ELR (cell line): ENCODE results near the gene DROSHA.
"Not testable (repeated sequence)": the region's sequence is repeated elsewhere in the genome, so short reads cannot be mapped to it uniquely, and the experiment has no call there.

ENCODE experiments used
- DNase-seq: peaks from one replicate; pipeline ENCODE4 v3.0.0-alpha.2; 2015; ENCODE audit warnings: low read depth

The DROSHA gene, protein sequence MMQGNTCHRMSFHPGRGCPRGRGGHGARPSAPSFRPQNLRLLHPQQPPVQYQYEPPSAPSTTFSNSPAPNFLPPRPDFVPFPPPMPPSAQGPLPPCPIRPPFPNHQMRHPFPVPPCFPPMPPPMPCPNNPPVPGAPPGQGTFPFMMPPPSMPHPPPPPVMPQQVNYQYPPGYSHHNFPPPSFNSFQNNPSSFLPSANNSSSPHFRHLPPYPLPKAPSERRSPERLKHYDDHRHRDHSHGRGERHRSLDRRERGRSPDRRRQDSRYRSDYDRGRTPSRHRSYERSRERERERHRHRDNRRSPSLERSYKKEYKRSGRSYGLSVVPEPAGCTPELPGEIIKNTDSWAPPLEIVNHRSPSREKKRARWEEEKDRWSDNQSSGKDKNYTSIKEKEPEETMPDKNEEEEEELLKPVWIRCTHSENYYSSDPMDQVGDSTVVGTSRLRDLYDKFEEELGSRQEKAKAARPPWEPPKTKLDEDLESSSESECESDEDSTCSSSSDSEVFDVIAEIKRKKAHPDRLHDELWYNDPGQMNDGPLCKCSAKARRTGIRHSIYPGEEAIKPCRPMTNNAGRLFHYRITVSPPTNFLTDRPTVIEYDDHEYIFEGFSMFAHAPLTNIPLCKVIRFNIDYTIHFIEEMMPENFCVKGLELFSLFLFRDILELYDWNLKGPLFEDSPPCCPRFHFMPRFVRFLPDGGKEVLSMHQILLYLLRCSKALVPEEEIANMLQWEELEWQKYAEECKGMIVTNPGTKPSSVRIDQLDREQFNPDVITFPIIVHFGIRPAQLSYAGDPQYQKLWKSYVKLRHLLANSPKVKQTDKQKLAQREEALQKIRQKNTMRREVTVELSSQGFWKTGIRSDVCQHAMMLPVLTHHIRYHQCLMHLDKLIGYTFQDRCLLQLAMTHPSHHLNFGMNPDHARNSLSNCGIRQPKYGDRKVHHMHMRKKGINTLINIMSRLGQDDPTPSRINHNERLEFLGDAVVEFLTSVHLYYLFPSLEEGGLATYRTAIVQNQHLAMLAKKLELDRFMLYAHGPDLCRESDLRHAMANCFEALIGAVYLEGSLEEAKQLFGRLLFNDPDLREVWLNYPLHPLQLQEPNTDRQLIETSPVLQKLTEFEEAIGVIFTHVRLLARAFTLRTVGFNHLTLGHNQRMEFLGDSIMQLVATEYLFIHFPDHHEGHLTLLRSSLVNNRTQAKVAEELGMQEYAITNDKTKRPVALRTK (N-terminal part only)

DNA sequence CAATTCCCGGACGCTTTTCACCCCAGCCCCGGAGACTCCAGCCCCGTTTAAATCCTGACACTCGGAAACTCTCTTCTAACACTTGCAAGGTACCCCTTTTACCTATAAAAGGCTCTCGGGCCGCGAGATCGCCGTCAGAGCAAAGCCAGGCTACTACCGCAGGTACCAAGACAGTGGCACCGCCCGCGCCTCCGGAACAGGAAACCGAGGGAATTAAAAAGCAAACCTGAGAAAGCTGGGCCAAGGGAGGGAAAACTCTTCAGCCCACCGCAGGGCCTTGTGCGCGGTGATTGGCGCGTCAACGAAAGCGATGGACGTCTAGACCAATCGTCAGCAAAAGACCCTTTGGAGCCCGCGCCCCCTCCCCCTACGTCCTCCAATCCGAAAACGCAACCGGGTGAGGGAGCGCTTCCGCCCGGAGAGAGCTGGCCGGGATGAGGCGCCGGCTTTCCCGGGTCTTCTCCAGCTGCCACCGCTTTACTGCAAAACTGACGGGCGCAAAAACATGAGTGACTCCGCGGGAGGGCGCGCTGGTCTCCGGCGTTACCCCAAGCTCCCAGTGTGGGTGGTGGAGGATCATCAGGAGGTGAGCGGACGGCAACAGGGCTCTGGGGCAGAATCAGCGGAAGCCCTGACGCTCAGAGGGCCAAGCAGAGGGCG is at the start of gene DROSHA, which contains the start of gene C5orf22:
TSS of gene DROSHA (minus strand) at position 206 of the 660 bp plus-strand sequence. CDS start 3,034 bp downstream, outside the sequence.
TSS of gene C5orf22 (plus strand) at position 414 of the 660 bp plus-strand sequence. CDS start at position 506, 92 bp downstream.
- peak; percentile 98 for DNase-seq

DNA sequence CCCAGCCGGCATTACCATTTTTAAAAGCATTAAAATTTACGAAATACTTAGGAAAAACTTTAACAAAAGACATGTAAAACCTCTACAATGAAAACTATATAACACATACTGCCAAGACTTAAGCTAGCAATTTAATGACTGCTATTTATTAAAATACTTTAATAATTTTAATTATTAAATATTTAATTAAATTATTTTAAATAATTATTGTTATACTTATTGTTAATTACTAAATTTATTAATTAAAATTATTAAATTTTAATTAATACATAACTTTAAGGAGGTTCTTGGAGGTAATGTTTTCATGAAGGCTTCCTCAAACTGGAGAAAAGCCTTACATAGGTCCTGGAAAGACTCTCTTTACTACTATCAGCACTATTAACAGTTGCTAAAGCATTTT is 47.7 kb upstream of the DROSHA start:
- DNase-seq = no peak

DNA sequence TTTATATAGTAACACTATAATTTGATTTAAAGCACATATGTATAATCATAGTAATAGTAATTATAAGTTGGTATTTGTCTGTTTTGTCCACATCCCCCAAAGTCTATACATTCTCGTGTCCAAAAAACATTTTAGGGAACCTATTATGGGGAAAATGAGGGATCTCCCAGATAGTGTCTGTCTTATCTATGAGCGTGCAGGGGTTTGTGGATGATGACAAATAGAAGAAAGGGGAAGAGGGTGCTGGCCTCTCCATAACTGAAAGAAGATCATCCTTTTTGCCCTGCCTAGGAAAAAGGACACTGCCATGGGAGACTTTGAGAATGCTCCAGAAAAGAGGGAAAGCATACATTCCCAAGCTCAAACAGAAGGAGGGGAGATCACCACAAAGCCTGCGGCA is 45.5 kb upstream of the DROSHA start:
- no peak for DNase-seq

DNA sequence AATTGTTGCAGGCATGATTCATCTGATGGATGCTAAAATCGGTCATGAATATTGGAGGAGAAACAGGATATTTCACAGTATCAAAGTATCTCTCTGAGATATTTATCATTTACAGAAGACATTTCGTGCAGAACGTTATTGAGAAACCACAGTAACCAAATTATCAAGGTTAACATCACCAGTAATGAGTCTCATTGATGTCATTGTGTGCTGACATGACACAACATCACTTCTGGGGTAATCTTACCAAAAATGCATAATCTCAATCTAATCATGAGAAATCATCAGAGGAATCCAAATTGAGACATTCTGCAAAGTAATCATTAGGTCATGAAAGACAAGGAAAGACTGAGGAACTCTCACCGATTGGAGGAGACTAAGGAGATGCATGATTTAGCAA is 42.9 kb upstream of the DROSHA start:
- no peak for DNase-seq

DNA sequence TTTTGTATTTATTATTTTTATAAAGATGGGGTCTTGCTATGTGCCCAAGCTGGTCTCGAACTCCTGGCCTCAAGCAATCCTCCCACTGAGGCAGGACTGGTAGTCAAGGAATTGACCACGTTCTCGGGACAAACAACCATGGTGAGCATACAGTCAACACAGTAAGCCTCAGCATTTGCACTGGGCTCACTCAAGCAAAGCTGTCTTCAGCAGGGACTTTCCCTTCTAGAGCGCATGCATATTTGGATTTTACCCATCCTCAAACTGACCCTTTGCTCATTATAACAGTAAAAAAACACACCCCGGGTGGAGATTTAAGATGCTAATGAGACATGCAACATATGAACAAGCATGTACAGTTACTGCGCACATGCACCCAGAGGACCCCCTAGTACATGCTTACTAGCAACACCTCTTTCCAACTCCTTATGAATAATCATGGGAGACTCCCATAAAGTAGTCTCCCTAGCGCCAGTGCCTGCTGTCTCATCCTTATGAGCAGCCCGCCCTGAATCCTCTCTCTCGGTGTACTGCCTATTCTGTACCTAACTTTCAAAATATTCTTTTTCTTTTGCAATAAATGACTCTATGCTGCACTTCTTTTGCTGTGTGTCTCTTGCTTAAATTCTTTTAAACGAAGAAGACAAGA is 41.7 kb upstream of the DROSHA start:
- no peak for DNase-seq

DNA sequence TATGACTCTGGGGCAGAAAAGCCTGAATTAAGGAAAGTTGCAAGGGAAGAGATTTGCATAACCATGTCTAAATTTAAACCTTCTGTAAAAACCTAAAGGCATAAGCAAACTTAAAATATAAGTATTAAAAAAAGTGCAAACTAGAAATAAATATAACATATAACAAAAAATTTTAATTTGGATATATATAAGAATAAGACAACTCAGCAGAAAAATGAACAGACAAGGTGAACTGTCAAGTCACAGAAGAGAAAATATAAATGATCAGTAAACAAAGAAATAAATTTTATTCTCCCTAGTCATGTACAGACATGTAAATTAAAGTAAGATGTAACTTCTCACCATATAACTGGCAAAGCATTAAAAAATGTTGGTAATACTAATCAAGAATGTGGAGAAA is 37.2 kb upstream of the DROSHA start:
- DNase-seq = no peak

DNA sequence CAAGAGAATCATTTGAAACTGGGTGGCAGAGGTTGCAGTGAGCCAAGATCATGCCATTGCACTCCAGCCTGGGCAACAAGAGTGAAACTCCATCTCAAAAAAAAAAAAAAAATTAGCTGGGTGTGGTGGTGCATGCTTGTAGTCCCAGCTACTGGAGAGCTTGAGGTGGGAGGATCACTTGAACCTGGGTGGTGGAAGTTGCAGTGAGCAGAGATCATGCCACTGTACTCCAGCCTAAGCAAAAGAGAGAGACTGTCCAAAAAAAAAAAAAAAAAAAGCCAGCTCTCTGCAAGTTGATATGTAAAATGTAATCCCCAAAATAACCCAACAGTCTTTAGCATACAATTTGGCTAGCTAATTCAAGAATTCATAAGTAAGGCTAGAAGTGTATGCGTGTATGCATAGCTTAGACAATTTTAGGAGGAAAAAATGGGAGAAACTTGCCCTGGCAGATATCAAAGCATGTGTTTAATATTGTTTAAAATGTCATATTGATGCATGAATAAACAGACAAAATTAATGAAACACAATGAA is 36.5 kb upstream of the DROSHA start:
- no peak for DNase-seq

DNA sequence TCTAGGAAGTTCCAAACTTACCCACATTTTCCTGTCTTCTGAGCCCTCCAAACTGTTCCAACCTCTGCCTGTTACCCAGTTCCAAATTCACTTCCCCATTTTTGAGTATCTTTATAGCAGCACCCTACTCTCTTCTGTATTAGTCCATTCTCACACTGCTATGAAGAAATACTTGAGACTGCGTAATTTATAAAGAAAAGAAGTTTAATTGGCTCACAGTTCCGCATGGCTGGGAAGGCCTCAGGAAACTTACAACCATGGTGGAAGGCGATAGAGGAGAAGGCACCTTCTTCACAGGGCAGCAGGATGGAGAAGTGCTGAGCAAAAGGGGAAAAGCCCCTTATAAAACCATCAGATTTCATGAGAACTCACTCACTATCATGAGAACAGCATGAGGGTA is 34.5 kb upstream of the DROSHA start:
- DNase-seq = not testable (repeated sequence)

DNA sequence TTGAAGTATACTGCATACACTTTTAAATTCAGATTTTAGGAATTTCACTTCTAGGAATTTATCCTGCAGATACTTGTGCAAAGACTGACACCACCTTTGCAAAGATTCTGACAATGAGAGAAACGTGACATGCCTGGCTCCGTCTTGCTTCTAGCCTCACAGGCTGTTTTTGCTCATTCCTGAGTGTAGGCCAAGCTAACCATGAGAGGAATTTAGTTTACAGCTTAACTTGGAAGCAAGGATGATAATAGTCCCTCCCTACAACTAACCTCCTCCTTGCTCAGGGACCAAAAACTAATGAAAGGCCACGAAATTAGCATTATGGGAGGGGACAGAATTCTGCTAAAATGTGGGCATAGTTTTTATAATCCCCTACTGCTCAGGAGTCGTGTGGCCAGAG is 31.3 kb upstream of the DROSHA start:
- DNase-seq = no peak

DNA sequence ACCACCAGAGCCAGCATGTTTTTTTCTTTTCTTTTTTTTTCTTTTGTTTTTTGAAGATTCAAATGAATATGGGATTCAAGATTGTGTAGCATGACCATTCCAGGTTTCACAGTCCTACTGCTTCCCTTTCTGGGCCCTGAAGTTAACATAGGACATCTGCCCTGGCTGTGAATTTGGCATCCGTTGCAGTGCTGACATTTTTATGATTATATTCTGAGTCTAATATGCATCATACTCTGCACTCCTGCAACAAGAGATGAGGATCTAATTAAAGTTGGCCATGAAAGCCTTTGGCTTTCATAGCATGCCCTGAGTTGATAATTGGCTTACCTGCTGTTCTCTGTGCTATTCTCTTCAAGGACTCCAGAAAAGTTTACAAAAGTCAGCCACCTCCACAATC is 30.1 kb upstream of the DROSHA start:
- no peak for DNase-seq

DNA sequence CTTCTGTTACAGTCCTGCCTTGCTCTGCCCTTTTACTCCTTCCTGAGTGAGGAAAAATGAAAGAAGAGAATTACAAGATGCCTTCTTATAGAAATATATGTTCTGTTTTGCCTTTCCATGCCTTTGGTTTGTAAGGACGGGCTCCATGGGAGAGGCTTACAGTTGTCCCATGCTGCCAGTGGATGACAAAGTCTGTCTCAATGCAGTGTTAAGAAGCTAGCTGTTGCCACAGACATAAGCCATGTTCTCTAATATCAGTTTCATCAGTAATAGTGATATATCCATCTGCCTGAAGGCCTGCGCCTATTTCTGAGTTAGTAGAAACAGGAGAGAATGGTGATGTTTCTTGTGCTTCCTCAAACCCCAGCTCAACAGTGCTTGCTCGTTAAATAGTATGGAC is 28.0 kb upstream of the DROSHA start:
- no peak for DNase-seq

DNA sequence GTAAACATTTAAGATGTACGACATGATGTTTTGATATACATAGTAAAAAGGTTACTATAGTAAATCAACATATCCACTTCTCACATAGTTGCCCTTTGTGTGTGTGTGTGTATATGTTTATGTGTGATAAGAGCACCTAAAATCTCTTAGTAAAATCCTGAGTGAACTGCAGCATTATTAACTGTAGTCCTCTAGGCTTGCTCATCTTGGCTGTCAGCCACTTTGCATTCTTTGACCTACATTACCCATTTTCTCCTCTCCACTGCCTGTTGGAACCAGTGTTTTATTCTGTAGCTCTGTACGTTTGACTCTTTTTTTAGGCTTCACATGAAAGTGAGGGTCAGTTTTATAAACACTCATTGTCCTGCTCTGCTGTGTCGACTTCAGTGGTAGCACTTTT is 24.6 kb upstream of the DROSHA start:
- DNase-seq = no peak

DNA sequence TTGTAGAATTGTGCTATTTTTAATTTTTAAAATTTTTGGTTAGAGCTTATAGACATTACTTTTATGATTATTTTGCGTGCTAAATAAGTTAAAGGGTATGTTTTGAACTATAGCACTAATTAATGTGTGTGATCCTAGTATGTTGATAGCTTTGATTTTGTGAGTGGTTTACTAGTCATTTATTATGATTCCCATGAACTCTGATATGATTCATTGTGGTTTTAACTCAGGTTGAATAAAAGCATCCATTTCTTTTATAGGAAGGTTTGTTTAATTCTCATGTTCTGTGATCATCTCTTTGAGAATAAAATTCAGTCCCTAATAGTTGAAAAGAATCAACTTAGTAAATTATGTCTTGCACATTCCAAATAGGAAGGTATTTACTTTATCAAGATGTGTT is 22.7 kb upstream of the DROSHA start:
- peak; percentile 62 for DNase-seq

DNA sequence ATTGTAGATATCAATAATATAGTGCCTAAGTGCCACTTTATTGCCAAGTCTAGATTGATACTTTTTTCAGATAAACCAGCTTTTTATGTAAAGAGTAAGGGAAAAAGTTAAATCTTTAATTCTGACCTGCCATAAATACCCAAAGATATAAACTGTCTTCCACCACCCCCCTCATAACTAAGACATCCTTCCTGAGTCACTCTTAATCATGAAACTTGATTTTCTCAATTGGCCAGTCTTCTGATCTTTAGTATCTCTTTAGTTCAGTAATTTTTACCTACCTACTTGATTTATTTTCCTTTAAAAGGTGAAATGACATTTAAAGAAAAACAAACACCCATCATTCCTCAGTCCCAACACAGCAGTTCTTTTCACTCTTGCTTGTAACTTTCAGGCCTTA is 22.0 kb upstream of the DROSHA start:
- peak; percentile 56 for DNase-seq

DNA sequence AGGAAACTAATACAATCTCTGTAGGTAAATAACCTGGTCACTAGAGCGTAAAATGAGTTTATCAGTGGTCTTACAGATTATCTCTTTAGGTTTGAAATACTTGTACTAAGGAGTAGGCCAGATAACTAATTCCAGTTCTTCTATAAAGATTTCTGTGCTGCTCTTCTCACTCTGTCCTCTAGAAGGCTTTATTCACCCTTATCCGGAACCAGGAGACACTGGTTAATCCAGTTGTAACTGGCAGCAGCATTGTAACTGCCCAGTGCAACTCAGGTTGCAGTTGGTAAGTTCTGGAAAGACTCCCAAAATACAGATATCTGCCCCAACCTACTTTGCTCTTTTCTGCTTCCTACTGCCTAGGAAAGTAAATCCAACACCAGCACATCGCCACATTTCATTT is 20.0 kb upstream of the DROSHA start:
- DNase-seq = no peak

DNA sequence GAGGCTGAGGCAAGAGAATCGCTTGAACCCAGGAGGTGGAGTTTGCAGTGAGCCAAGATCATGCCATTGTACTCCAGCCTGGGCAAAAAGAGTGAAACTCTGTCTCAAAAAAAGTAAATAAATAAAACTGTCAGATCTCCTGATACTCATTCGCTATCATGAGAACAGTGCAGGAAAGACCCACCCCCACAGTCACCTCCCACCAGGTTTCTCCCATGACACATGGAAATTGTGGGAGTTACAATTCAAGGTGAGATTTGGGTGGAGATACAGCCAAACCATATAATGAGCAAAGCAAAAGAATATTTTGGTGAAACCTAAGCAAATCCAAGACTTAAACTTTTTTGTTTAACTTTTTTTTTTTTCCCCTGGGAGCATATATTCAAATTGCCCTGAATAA is 17.2 kb upstream of the DROSHA start:
- not testable (repeated sequence) for DNase-seq

DNA sequence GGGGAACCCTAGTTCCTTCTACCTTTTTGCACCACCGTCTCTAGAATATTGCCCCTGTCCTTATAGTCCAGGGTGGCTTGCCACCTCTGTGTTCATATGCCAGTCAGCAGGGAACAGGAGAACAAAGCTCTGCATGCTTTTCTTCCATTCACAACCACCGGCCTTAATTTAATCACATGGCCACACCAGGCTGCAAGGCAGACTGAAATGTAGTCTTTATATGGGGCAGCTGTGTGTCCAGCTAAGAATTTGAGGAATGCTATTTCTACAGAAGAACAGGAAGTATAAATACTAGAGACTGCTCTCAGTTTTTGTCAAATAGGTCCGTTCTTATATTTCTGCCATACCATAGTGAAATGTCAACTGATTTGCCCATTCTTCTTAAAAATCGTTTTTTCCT is 6.0 kb upstream of the DROSHA start:
- no peak for DNase-seq

DNA sequence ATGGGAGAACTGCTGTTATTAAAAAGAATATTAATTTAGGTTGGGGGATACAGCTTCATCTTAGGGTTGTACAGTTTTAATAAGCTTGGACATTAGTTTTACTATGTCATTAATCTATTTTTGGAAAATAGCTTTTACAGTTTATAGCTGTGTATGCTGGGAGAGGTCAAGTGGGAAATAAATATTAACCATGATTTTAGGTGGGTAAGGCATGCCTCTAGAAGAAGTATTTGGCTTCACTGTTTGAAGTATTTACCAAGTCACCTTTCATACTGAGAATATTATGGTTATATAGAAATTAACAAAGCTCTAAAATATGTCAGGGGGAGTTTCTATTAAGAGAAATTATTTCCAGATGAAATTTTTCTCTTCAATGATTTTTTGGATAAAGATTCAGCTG is 5.5 kb upstream of the DROSHA start:
- DNase-seq = no peak

DNA sequence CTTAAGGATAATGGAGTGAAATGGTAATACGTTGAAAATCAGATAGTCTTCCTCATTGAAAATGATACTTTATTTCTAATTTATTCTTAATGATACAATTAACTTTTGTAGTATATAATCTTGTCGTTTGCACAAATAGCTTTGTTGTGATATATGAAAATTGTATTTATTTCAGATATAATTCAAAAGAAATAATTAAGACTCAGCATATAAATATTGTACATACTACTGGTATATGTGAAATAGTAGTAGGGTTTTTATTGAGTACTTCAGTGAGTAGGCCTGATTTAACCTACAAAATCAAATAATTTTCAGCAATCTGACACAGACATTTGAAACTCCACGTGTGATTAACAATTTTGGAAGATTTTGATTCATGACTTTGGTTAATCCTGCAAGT is 5.0 kb upstream of the DROSHA start:
- no peak for DNase-seq

DNA sequence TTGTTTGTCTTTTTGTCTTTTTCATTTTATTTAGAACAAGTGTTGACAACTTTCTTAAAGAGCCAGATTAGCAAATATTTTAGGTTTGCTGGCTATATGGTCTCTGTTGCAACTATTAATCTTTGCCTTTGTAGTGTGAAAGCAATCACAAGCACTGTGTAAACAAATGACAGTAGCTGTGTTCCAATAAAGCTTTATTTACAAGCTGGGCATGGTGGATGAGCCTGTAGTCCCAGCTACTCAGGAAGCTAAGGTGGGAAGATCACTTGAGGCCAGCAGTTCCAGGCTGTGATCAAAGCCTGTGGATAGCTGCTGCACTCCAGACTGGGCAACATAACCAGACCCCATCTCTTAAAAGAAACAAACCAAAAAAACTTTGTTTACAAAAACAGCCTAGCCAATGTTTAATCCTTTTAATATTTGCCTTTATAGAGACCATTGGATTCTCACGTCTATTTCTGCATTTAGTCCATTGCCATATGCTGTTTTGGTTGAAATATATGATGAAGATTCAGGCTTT is 2.7 kb upstream of the DROSHA start:
- no peak for DNase-seq

DNA sequence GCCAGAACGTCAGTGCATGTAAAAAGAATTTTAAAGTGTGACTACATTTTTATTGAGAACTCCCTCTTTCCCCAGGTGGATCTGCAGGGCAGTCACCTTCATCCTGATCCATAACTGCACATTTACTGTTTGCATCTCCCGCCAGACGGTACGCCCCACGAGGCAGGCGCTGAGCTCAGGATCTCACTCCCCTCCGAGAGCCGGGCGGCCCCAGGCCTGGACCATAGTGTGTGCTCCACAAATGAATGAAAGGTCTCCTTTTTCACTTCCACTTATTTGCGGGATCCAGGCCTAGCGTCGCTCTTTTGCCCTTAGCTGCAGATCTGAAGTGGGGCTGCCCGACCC is 378 bp downstream of the DROSHA start:
- peak; percentile 39 for DNase-seq
